GM19395 (cell line): ENCODE data around the gene MIXL1.
A peak's percentile ranks its signal among the peaks of the same experiment; 100 is the strongest.
"Not testable (repeated sequence)": the region's sequence is repeated elsewhere in the genome, so short reads cannot be mapped to it uniquely, and the experiment has no call there.

Experiments
- ATAC-seq: cut with Tn5 transposase; IDR thresholded peaks from one replicate; pipeline ENCODE4 v1.9.1; 2021; ENCODE audit warnings: mild to moderate bottlenecking, moderate library complexity; ENCODE audit not compliant: unreplicated experiment

The MIXL1 gene

DNA sequence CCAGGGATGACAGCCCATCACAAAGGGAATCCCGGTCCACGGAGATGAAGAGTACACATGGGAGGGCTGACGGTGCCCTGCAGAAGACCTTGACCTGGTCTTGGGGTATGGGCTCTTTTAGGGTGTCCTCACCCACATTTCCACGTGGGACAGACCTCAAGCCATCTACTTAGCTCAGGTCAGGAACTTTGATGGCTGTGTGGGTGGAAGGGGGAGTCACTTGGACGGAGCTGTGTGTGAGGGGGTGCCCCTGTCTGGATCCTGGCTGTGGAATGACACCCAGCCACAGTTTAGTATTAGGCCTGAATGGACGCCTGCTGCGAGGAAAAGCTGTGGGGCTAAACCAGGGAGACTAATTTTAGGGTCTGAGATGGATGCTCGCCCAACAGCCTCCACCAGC is 10.9 kb upstream of the MIXL1 start:
- no peak for ATAC-seq

DNA sequence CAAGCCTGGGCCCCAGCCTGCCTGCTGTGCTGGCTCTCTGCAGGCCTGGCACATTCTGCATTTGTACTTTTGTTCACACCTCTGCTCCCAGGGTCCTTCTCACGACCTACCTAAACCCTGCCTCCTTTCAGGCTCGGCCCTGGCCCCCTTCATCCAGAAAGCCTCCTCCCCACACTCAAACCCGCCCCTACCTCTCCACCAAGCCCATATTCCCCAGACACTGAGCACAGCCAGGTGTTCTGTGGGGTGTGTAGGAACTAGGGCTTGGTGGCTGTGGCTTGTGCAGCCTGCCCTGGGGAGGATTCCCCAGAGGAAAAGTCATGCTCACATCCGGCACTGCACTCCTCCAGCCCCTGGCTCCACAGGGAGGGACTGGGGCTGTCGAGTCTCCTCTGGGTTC is 8.2 kb upstream of the MIXL1 start:
- no peak for ATAC-seq

DNA sequence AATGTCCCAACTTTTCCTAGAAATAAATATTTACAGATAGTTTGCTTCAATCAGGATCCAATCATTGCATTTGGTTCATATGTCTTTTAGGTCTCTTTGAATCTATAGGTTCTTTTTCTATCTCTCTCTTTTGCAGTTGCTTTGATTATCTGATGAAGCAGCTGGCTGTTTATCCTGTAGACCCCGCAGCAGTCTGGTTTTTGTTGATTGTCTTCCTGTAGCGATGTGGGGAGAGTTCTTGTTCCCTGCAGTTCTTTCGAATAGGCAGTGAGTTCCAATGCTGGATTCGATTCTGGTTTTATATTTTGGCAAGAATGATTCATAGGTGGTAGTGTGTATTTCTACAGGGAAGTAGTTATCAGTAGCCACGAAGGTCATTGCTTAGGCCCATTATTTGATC is 7.4 kb upstream of the MIXL1 start:
- ATAC-seq, result no peak

DNA sequence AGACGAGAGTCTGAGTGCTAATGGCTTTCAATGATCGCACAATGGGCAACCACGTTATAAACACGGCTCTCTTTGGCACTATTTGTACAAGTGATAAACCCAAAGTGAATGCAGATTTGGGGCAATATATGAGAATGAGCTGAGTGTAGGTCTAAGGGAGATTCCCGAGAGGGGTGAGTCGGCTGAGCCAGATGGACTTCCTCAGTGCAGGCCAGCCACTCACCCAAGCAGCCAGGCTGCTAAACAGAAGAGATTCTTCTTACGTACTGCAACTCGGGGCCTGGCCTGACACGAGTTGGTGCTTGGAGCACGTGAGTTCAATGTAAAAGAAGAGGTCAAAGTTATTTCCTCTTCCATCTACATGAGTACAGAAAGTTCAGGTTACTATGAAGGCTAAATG is 6.2 kb upstream of the MIXL1 start:
- no peak for ATAC-seq

DNA sequence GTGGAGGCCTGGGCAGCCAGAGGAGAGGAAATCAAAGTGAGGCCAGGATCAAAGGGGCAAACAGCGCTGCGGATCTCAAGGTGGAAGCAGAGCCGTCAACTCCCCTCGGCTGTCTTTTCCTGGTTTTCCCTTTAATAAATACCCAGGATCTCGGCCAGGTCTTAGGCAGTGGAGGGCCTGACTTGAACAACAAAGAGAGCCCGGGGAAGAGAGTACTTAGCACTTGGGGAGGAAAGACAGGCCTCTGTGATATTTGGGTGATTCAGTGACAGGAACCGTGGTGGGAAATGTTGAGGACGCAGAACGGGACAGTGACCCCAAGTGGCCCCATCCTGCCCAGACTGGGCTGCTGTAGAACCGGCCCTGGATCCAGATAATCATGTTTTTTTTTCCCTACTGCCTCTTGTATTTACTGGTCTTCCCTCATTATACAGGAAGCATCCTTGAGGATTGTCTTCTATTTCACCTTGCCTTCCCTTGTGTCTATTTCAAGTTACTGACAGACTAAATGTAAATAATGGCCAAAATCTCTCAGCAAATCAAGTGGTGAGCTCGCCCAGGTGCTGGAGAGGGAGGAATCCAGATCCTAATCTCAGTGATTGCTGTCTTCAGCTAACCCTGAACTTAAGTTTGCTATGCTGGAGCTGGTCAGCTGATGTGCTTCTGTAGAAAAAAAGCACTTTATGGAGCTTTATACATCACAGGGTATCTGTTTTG is 2.8 kb upstream of the MIXL1 start:
- ATAC-seq, result no peak

DNA sequence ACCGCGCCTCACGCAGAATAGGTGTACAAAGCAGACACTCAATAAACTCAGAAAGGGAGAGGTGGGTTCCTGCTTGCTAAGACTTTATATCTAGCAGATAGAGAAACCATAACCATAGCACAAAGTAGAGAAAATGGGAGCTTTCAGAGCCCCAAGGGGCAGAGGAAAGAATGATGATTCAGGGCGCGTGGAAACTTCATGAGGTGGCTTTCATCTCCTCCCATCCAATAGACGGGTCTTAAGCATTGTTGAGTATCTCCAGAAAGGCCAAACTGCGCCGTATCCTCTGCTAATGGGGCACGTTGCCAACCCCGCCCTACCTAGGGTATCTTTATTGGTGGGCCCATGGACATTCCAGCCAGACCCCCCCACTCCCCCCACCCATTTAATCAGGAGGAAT is 778 bp upstream of the MIXL1 start:
- ATAC-seq, result no peak

DNA sequence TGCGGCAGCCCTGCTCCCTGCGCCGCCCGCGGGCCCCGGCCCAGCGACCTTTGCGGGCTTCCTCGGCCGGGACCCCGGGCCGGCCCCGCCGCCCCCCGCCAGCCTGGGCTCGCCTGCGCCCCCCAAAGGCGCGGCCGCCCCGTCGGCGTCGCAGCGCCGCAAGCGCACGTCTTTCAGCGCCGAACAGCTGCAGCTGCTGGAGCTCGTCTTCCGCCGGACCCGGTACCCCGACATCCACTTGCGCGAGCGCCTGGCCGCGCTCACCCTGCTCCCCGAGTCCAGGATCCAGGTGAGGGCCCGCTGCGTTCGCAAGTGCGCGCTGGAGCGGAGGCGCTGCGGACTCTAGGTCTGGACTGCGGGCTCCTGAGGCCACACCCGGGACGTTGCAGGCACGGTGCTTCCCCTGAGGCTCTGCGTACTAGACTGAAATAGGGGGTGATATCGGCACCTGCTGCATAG is 351 bp downstream of the MIXL1 start:
- ATAC-seq, result peak; percentile 77

DNA sequence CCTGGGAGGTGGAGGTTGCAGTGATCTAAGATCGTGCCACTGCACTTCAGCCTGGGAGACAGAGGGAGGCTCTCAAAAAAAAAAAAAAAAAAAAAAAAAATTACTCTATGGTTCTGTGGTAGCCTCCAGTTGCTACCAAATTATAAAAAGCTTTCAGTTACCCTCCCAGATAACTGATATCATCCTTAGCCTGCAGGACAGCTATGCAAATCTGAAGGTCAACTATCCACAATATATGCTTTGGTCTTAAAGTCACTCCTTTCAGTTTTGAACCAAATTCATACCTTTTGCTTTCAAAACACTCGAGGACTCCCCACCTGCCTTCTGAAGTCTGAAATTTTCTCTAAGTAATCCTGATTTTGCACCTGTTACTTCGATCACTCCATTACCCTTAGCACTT is 3.1 kb downstream of the MIXL1 start:
- ATAC-seq, result no peak

DNA sequence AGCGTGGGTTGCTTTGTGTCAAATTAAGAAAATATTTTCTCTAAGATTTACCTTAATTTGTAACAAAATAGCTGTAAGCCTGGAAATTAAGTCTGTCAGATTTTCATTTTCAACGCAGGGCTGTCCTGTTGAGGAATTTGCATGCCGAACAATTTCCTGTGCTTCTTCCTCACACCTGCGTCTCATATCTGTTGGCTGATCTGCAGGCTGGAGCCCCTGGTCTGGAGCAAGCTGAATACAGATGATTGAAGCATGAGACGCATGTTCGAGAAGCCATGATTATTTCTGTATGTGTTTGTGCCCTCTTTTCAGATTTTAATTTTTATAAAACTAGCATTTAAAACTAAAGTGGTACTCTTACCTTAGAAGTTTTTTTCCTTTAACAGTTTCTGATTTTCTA is 9.8 kb downstream of the MIXL1 start:
- peak; percentile 65 for ATAC-seq

DNA sequence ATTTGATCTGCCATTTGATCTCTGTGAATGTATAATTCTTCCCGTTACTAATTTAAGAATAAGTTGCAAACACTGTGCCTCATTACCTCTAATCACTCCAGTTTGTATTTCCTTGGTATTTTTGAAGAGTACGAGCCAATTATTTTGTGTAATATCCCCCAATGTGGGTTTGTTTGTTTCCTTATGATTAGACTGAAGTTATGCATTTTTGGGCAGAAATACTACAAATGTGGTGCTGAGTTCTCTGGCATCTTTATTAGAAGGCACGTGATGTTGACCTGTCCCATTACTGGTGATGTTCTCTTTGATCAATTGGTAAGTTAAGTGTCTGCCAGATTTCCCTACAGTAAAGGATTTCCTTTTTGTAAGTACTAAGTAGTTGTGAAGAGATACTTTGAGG is 10.3 kb downstream of the MIXL1 start:
- no peak for ATAC-seq

DNA sequence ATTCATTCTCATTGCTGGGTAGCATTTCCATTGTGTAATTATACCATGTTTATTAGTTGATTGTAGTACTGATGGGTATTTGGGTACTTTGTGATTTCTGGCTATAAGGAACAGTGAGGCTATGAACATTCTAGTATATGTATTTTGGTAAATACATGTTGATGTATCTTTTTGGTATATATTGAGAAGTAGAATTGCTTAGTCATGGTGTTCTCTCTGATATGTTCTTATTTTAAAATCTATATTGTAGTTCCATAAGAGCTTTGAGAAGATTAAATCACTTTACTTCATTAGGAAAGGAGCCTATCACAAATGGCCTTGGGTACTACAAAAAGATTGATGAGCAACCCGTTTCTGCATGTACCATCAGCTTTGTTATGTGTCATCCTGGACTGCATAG is 13.4 kb downstream of the MIXL1 start:
- no peak for ATAC-seq

DNA sequence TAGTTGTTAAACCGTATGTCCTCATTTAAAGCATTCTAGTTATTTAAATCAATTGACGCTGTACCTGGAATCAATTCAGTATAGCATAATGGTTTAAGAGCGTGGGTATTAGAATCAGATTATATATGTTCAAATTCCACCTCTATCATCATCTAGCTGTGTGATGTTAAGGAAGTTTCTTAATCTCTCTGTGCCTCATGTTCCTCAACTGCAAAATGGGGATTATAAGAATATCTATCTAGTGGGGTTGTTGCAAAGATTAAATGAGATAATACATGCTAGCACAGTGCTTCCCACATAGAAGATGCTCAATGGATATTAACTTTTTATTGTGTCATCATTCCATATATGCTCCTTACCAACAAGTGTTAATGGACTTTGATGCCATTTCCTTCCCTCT is 16.0 kb downstream of the MIXL1 start:
- no peak for ATAC-seq

DNA sequence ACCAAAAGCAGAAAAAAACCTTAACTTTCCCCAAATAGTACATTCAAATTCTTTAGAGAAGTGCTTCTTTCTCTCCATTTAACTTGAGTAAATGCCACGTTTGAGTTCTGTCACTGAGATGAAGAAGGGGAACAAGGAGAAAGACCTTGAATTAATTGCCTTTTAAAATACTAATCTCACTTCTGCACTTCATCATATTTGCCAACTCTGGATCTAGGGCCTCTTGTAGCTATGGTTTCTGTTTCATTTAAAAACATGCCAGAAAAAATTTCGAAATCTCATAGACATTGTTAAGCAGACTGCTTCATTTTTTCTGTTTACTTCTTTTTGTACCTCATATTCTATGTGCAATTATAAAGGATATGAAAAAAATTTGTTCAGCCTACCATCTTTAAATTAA is 24.6 kb downstream of the MIXL1 start:
- ATAC-seq, result no peak

DNA sequence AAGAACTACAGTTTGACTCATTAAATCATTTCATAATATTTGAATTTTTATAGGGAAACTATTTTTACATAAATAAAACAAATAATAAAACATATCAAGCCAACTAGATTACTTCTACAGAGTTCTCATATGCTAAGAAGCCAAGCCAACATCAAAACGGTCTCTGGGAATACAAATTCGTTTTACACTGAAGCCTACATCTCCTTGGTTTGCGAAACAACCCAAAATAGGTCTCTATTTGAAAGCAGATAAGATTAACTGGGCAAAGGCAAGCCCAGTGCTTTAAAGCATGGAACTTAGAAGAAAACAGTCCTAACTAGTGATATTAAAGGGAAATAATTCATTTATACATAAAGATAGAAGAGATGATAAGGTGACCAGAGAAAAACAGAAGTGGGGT is 25.3 kb downstream of the MIXL1 start:
- no peak for ATAC-seq

DNA sequence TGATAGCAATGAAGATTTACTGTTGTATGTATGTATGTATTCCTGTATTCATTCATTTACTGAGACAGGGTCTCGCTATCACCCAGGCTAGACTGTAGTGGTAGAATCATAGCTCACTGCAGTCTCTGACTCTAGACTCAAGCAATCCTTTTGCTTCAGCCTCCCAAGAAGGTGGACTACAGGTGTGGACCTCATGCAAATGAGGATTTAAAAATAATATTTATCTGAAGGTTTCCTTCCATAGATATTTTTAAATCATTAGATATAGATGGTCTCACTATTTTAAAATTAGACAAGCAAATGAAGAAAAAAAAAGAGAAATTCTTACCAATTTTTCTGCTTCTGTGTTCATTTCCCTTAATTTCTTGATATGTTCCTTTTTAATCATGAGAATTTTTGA is 27.0 kb downstream of the MIXL1 start:
- no peak for ATAC-seq

DNA sequence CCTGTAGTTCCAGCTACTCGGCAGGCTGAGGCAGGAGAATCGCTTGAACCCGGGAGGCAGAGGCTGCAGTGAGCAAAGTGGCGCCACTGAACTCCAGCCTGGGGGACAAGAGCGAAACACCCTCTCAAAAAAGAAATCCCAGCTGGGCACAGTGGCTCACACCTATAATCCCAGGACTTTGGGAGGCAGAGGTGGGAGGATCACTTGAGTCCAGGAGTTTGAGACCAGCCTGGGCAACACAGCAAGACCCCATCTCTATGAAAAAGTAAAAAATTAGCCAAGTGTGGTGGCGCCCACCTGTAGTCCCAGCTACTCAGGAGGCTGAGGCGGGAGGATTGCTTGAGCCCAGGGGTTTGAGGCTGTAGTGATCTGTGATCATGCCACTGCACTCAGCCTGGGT is 29.4 kb downstream of the MIXL1 start:
- not testable (repeated sequence) for ATAC-seq

DNA sequence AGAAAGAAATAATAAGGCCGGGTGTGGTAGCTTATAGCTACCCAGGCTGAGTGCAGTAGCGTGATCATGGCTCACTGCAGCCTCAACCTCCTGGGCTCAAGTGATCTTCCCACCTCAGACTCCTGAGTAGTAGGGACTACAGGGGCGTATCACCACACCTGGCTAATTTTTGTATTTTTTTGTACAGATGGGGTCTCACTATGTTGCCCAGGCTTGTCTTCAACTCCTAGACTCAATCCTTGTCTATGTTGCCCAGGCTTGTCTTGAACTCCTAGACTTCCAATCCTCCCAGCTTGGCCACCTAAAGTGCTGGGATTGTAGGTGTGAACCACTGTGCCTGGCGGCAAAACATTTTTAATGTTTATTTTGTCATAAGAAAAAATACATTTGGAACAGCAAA is 30.5 kb downstream of the MIXL1 start:
- no peak for ATAC-seq

DNA sequence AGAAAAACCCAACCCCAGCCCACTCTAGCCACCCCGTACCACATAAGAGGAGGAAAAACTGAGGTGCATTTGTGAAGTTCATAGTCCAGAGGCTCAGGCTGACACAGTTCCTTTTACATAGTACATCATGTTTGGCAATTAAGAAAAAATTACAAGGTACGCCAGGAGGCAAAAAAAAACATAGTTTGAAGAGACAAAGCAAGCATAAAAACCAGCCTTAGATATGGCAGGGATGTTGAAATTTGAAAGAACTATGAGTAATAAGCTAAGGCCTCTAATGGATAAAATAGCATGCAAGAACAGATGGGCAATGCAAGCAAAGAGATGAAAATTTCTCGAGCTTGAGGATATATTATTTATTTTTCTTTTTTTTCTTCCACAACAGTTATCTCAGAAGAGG is 31.9 kb downstream of the MIXL1 start:
- ATAC-seq, result no peak

DNA sequence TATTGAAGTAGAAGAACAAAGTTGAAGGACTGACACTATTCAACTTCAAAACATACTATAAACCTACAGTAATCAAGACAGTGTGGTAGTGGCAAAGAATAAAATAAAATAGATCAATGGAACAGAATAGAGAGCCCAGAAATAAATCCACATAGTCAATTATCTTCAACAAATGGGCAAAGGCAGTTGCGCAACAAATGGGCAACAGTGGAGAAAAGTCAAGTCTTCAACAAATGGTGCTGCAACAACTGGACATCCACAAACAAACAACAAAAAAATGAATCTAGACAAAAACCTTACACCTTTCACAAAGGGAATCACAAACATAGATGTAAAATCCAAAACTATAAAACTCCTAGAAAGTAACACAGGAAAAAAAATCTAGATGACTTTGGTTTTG is 38.4 kb downstream of the MIXL1 start:
- ATAC-seq, result no peak

DNA sequence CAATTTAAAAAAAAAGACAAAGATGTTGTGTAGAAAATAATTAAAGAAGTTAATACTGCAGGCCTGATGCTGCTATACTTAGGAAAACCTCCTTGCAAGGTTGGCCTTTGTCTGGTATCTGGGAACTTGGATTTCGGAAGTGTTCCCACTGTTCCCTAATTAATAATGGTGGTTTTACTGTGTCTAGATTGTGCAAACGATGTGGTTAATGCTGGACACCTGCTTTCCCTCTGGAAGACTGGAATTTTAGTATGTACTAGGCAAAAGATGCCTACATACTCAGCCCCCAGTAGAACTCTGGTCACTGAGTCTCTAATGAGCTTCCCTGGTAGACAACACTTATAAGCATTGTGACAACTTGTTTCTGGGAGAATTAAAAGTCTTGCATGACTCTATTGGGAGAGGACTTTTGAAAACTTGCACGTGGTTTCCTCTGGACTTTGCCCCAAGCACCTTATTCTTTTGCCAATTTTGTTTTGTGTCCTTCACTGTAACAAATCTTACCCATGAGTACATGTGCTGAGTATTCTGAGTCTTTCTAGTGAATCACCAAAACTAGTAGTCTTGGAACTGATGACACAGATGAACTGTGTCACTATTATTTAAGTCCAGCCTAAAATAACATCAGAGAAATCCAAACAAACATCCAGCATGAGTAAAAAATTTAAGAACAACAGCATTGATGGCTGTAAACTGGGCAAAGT is 45.1 kb downstream of the MIXL1 start:
- no peak for ATAC-seq

DNA sequence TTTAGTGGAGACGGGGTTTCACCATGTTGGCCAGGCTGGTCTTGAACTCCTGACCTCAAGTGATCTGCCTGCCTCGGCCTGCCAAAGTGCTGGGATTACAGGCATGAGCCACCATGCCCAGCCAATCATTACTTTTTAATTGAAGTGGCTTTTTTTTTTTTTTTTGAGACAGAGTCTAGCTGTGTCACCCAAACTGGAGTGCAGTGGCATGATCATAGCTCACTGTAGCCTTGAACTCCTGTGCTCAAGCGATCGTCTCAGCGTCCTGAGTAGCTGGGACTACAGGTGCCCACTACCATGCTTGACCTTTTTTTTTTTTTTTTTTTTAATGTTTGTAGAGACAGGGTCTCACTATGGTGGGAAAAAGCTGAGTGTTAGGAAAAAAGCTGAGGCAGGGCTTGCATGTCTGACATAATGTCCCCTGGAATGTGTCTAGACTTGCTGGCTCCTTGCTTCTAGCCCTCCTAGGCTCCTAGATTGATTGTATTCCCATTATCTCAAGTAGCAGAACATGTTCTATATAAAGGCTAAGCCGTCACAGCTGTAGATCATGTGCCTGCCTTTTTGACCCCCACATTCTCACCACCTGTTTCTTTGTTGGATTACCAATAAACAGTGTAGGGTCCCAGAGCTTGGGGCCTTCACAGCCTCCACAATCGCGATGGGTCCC is 48.9 kb downstream of the MIXL1 start:
- ATAC-seq, result not testable (repeated sequence)

DNA sequence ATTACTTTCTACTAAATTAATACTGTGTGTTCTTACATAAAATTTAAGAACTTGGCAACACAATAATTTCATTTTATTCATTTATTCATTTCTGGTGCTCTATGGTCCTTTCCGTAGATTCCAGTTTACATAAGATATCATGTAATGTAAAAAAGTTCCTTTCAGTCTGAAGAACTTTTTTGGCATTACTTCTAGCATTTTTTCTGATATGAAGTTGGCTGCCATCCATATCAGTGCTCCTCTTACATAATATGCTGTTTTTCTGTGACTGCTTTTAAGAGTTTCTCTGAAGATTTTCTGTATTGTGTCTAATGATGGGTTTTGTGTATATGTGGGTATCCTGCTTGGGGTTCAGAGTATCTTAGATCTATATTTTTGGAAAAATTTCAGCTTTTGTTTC is 50.7 kb downstream of the MIXL1 start:
- ATAC-seq, result no peak
